Measurements from ENCODE around the gene TRIM56.

DNA sequence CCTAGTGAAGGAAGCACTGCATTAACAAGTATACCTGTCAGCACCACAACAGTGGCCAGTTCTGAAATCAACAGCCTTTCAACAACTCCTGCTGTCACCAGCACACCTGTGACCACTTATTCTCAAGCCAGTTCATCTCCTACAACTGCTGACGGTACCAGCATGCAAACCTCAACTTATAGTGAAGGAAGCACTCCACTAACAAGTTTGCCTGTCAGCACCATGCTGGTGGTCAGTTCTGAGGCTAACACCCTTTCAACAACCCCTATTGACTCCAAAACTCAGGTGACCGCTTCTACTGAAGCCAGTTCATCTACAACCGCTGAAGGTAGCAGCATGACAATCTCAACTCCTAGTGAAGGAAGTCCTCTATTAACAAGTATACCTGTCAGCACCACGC, 49.3 kb upstream of the TRIM56 start:
- TF ChIP-seq CTCF (IDR thresholded peaks at IDR 0.05; ENCODE audit: low read length) (no peak), EZH2 (optimal IDR thresholded peaks at IDR 0.05; ENCODE audit: low read depth, low read length) (no peak), EZH2phosphoT487 (IDR thresholded peaks at IDR 0.05; ENCODE audit: low read length) (no peak)
